Endothelial cell of umbilical vein (primary cell): ENCODE results near the gene ESF1. TPM values are rescaled to one million over a fixed set of nuclear protein-coding genes. Genes with fewer than 3 reads are reported as not detected.

ENCODE experiments used
- BruUV-seq: library from RNA; stranded (reverse); fragments of 400-500 nt; replicated peaks from 2 replicates; lab custom pipeline; 2021; lab: Mats Ljungman, UMichigan
- CTCF ChIA-PET: fragments of 300-600, 350-600 bp; sonication (Branson Sonifier 250); formaldehyde crosslinking; loops from one replicate; lab custom pipeline; 2021; ENCODE audit warnings: antibody characterized with exemption, inconsistent platforms; lab: Charles Lee
- POLR2A ChIA-PET: fragments of 300-600, 350-600 bp; sonication (Branson Sonifier 250); formaldehyde crosslinking; loops from one replicate; lab custom pipeline; 2021; ENCODE audit warnings: antibody characterized with exemption, inconsistent platforms; lab: Charles Lee
- DNase-seq: peaks from one replicate; pipeline ENCODE4 v3.0.0-alpha.2; 2011; ENCODE audit warnings: low read depth, low spot score
- FAIRE-seq: peaks from 2 replicates; lab custom pipeline; 2011; peaks lifted over from hg19 to GRCh38; lab: Jason Lieb, UNC
- H2AFZ ChIP-seq: 2 replicates; pipeline ENCODE4 v1.6.0; 2012; ENCODE audit warnings: low read depth, low read length, control low read depth, inconsistent platforms
- H3K27ac ChIP-seq: 2 replicates; pipeline ENCODE4 v1.5.1; 2011; ENCODE audit warnings: low read depth, mild to moderate bottlenecking, control low read depth, low read length, moderate library complexity; ENCODE audit not compliant: insufficient read depth
- H3K27me3 ChIP-seq, 2 experiments: 2 replicates each; pipeline versions ENCODE4 v1.6.0 to v1.6.1; 2011; ENCODE audit warnings: low read length in 2 of 2, mixed read lengths in 1 of 2; ENCODE audit not compliant: control insufficient read depth in 2 of 2, insufficient read depth in 2 of 2
- H3K36me3 ChIP-seq, 2 experiments: 2 replicates in 1 of 2; 3 replicates in 1 of 2; pipeline ENCODE4 v1.5.1; 2011; ENCODE audit warnings: low read length in 2 of 2, mild to moderate bottlenecking in 1 of 2, moderate library complexity in 1 of 2; ENCODE audit not compliant: control insufficient read depth in 2 of 2, insufficient read depth in 2 of 2; ENCODE audit errors: extremely low read depth in 1 of 2
- H3K4me1 ChIP-seq: 3 replicates; pipeline ENCODE4 v1.5.1; 2011; ENCODE audit warnings: mild to moderate bottlenecking, low read length; ENCODE audit not compliant: control insufficient read depth, insufficient read depth; ENCODE audit errors: extremely low read depth
- H3K4me2 ChIP-seq: 2 replicates; pipeline ENCODE4 v1.6.1; 2011; ENCODE audit warnings: low read length, control low read depth, mixed read lengths; ENCODE audit not compliant: insufficient read depth
- H3K4me3 ChIP-seq, 3 experiments: fragments of 200-600 bp in 1 of 3; sonication (generic), shearing (Covaris generic) in 1 of 3; replicated peaks in 1 of 3; 2 replicates each; pipeline ENCODE4 v1.5.1; 2011 to 2016; ENCODE audit warnings: control low read depth in 3 of 3, low read length in 3 of 3, mild to moderate bottlenecking in 2 of 3, inconsistent platforms in 1 of 3, low read depth in 1 of 3, moderate library complexity in 1 of 3; ENCODE audit not compliant: insufficient read depth in 1 of 3
- H3K79me2 ChIP-seq: 2 replicates; pipeline ENCODE4 v1.6.0; 2012; ENCODE audit warnings: low read length, inconsistent platforms; ENCODE audit not compliant: control insufficient read depth, insufficient read depth
- H3K9ac ChIP-seq: replicated peaks from 2 replicates; pipeline ENCODE3; 2011; ENCODE audit warnings: low read length, control low read depth; ENCODE audit not compliant: insufficient read depth; ENCODE audit errors: extremely low read depth
- H3K9me1 ChIP-seq: replicated peaks from 3 replicates; pipeline ENCODE4 v1.6.0; 2011; ENCODE audit warnings: mild to moderate bottlenecking, low read length; ENCODE audit not compliant: control insufficient read depth, insufficient read depth; ENCODE audit errors: extremely low read depth
- H3K9me3 ChIP-seq: replicated peaks from 2 replicates; pipeline ENCODE4 v1.5.1; 2012; ENCODE audit warnings: low read length, inconsistent platforms; ENCODE audit not compliant: control insufficient read depth, insufficient read depth
- H4K20me1 ChIP-seq: replicated peaks from 2 replicates; pipeline ENCODE3; 2011; ENCODE audit warnings: mild to moderate bottlenecking, low read length; ENCODE audit not compliant: control insufficient read depth, insufficient read depth; ENCODE audit errors: extremely low read depth
- CTCF ChIP-seq, 2 donors: IDR thresholded peaks; 1 replicate in 1 of 2; 2 replicates in 1 of 2; pipeline ENCODE4 v1.5.1; 2011; ENCODE audit warnings: low read length in 2 of 2, mild to moderate bottlenecking in 2 of 2, moderate library complexity in 2 of 2, control low read depth in 1 of 2, inconsistent platforms in 1 of 2, low read depth in 1 of 2; ENCODE audit not compliant: insufficient read depth in 1 of 2; ENCODE audit errors: extremely low read depth in 1 of 2
- EZH2 ChIP-seq: IDR thresholded peaks from 2 replicates; pipeline ENCODE4 v1.6.1; 2012; ENCODE audit warnings: borderline replicate concordance, low read depth, mild to moderate bottlenecking, moderate library complexity, low read length, inconsistent platforms; ENCODE audit not compliant: severe bottlenecking
- FOS ChIP-seq: IDR thresholded peaks from 2 replicates; pipeline ENCODE4 v1.6.1; 2011; ENCODE audit warnings: mild to moderate bottlenecking, low read length, moderate library complexity, borderline replicate concordance; ENCODE audit not compliant: insufficient read depth
- GATA2 ChIP-seq: IDR thresholded peaks from 2 replicates; pipeline ENCODE4 v1.7.0; 2011; ENCODE audit warnings: low read depth, mild to moderate bottlenecking, moderate library complexity, mixed read lengths, low read length; ENCODE audit not compliant: insufficient read length, insufficient read depth
- JUN ChIP-seq: IDR thresholded peaks from 2 replicates; pipeline ENCODE4 v1.6.1; 2011; ENCODE audit warnings: borderline replicate concordance, low read depth; ENCODE audit not compliant: insufficient read length, insufficient read depth
- MAX ChIP-seq: IDR thresholded peaks from 2 replicates; pipeline ENCODE4 v1.6.1; 2011; ENCODE audit not compliant: insufficient read depth, insufficient read length
- MYC ChIP-seq: IDR thresholded peaks from one replicate; pipeline ENCODE4 v1.6.1; 2011; ENCODE audit warnings: mild to moderate bottlenecking, low read depth, low read length
- POLR2A ChIP-seq: IDR thresholded peaks from 2 replicates; pipeline ENCODE4 v1.6.1; 2012; ENCODE audit warnings: low read depth, mild to moderate bottlenecking, control low read depth, low read length
- POLR2AphosphoS5 ChIP-seq: IDR thresholded peaks from 2 replicates; pipeline ENCODE4 v1.6.1; 2012; ENCODE audit warnings: low read depth, mild to moderate bottlenecking, control low read depth, low read length, moderate library complexity; ENCODE audit not compliant: insufficient read depth
- dilution Hi-C: fragments of 300-500 bp; cut with MboI; formaldehyde crosslinking; loops from one replicate; pipeline ENCODE4 v1.15.0; 2019; ENCODE audit warnings: low sequenced_read_pairs; ENCODE audit not compliant: extremely low pct_ligation_motif_present
- intact Hi-C: fragments of 100-400 bp; cut with micrococcal nuclease; formaldehyde crosslinking; loops from one replicate; pipeline ENCODE4 v1.10.0; 2022
- polyA plus RNA-seq, 4 experiments: library from polyadenylated mRNA; depleted of rRNA in 3 of 4; stranded (reverse) in 3 of 4; unstranded in 1 of 4; fragments of >200 nt; gene quantifications; 2 replicates each; pipeline versions ENCODE4 v1.2.1 to v1.2.3, GENCODE V29; 2011 to 2012; ENCODE audit warnings: missing spikeins in 1 of 4
- total RNA-seq: library from RNA; stranded (reverse); gene quantifications from 2 replicates; pipeline ENCODE4 v1.2.3, GENCODE V29; 2021

ESF1 gene
- total and polyA plus RNA-seq, 2 donors (not counting 3 experiments of a cell fraction or from before 2014, with no cell fraction given): 0.72 to 15.5 TPM

- no peaks in the 10 kb centered on the region for H3K27me3 ChIP-seq
- no peaks in the 10 kb centered on the region for H3K9me1 ChIP-seq
- no peak for TF ChIP-seq FOS
- no peak for TF ChIP-seq JUN
- TF ChIP-seq POLR2AphosphoS5: no peak
- TF ChIP-seq MAX: no peak
- no peak for TF ChIP-seq MYC
- no peak for TF ChIP-seq CTCF (IDR thresholded peaks at IDR 0.05; ENCODE audit: extremely low read depth in 1 of 2, insufficient read depth in 1 of 2, low read depth in 1 of 2, low read length in 2 of 2)
- TF ChIP-seq EZH2: no peak
- TF ChIP-seq GATA2: no peak
- TF ChIP-seq POLR2A: no peak
- ChIA-PET POLR2A (no interaction called here), CTCF (interaction anchor here (1.9 kb wide), 1 partner anchor 13 kb away, joined by 10 read pairs; no protein-coding TSS in a partner anchor)
- FAIRE-seq (no peak), DNase-seq (no peak)
- no peak overlapping the region for H3K9ac ChIP-seq
- no peak overlapping the region for H3K4me3 ChIP-seq
- H4K20me1 ChIP-seq: no peaks in the 10 kb centered on the region
- H3K27ac ChIP-seq: no peak overlapping the region
- BruUV-seq: no TSS peak
- no peaks in the 10 kb centered on the region for H3K9me3 ChIP-seq
- H3K36me3 ChIP-seq: peaks cover 2 to 10% of the 10 kb centered on the region in 2 experiments
- intact Hi-C loops: no loop called here
- H3K4me2 ChIP-seq: no peak overlapping the region
- no peak overlapping the region for H2AFZ ChIP-seq
- dilution Hi-C loops: no loop called here
- no peaks in the 10 kb centered on the region for H3K79me2 ChIP-seq
- no peaks in the 10 kb centered on the region for H3K4me1 ChIP-seq
Observed at GRCh38 chr20:13758884-13759283, 25.8 kb downstream of the ESF1 start.
